K562 (cell line): ENCODE data around the gene ORAI2. TPM values are rescaled to one million over a fixed set of nuclear protein-coding genes. Genes with fewer than 3 reads are reported as not detected.

Source experiments
- ATAC-seq: fragments of 200-7000 bp; cut with Tn5 transposase; 3 replicates; pipeline ENCODE4 v1.9.1; 2020; ENCODE audit warnings: moderate library complexity
- BruUV-seq: library from RNA; stranded (reverse); fragments of 400-500 nt; replicated peaks from 2 replicates; lab custom pipeline; 2021; lab: Mats Ljungman, UMichigan
- CTCF ChIA-PET: fragments of 300-600 bp; formaldehyde crosslinking; extraction: SDS; loops from one replicate; lab custom pipeline; 2021; ENCODE audit warnings: low intra/inter-chr PET ratio; lab: Yijun Ruan, JAX
- POLR2A ChIA-PET: fragments of 300-600, 350-650 bp; sonication (Branson Sonifier 250); formaldehyde crosslinking; extraction: SDS; loops from one replicate; lab custom pipeline; 2021; ENCODE audit warnings: antibody characterized with exemption, inconsistent platforms; lab: Yijun Ruan, JAX
- DNase-seq, 4 experiments: peaks; one replicate each; pipeline versions ENCODE4 v3.0.0 to v3.0.0-alpha.2; 2011 to 2018; ENCODE audit warnings: low spot score in 3 of 4, mixed read lengths in 3 of 4; ENCODE audit errors: extremely low read depth in 1 of 4
- FAIRE-seq: peaks from 2 replicates; lab custom pipeline; 2011; peaks lifted over from hg19 to GRCh38; lab: Jason Lieb, UNC
- H2AFZ ChIP-seq: 2 replicates; pipeline ENCODE4 v1.6.0; 2011; ENCODE audit warnings: low read depth, low read length, control low read depth, inconsistent platforms
- H3K27ac ChIP-seq: fragments of 200-600 bp; 3 replicates; pipeline ENCODE4 v1.8.0; 2011; ENCODE audit warnings: low read depth, mild to moderate bottlenecking, control low read depth, inconsistent platforms, low read length, moderate library complexity, mixed read lengths; ENCODE audit errors: extremely low read depth
- H3K27me3 ChIP-seq, 2 experiments: fragments of 300-600 bp in 1 of 2; 2 replicates in 1 of 2; 3 replicates in 1 of 2; pipeline versions ENCODE4 v1.6.0 to v1.8.0; 2011; ENCODE audit warnings: inconsistent platforms in 2 of 2, low read length in 2 of 2, mild to moderate bottlenecking in 1 of 2, mixed read lengths in 1 of 2, moderate library complexity in 1 of 2; ENCODE audit not compliant: control insufficient read depth in 2 of 2, insufficient read depth in 2 of 2
- H3K36me3 ChIP-seq: fragments of 300-600 bp; 3 replicates; pipeline ENCODE4 v1.8.0; 2011; ENCODE audit warnings: mild to moderate bottlenecking, low read length, inconsistent platforms; ENCODE audit not compliant: control insufficient read depth, insufficient read depth
- H3K4me1 ChIP-seq, 2 experiments: fragments of 200-600 bp in 1 of 2; replicated peaks in 1 of 2; 2 replicates in 1 of 2; 3 replicates in 1 of 2; pipeline versions ENCODE4 v1.5.1 to v1.8.0; 2011; ENCODE audit warnings: inconsistent platforms in 2 of 2, low read length in 2 of 2, mild to moderate bottlenecking in 1 of 2, mixed read lengths in 1 of 2, moderate library complexity in 1 of 2; ENCODE audit not compliant: control insufficient read depth in 2 of 2, insufficient read depth in 2 of 2
- H3K4me2 ChIP-seq: 2 replicates; pipeline ENCODE4 v1.6.1; 2011; ENCODE audit warnings: low read length, control low read depth, inconsistent platforms, mixed read lengths; ENCODE audit not compliant: insufficient read depth
- H3K4me3 ChIP-seq: fragments of 200-600 bp; sonication (generic), shearing (Covaris generic); 2 replicates; pipeline ENCODE4 v1.5.1; 2016; ENCODE audit warnings: control low read depth, inconsistent platforms
- H3K79me2 ChIP-seq: fragments of 200-600 bp; 3 replicates; pipeline ENCODE4 v1.8.0; 2011; ENCODE audit warnings: low read length, inconsistent platforms; ENCODE audit not compliant: control insufficient read depth, insufficient read depth
- H3K9ac ChIP-seq, 2 experiments: 2 replicates each; pipeline versions ENCODE4 v1.6.0 to v1.6.1; 2011; ENCODE audit warnings: low read depth in 2 of 2, low read length in 2 of 2, control low read depth in 1 of 2, inconsistent platforms in 1 of 2, mild to moderate bottlenecking in 1 of 2, mixed read lengths in 1 of 2; ENCODE audit not compliant: insufficient read depth in 1 of 2
- H3K9me1 ChIP-seq: one replicate; pipeline ENCODE4 v1.6.0; 2011; ENCODE audit warnings: inconsistent platforms, mild to moderate bottlenecking, low read length, moderate library complexity; ENCODE audit not compliant: control insufficient read depth, insufficient read depth
- H3K9me3 ChIP-seq: replicated peaks from 2 replicates; pipeline ENCODE4 v1.5.1; 2011; ENCODE audit warnings: low read depth, low read length, inconsistent platforms; ENCODE audit not compliant: control insufficient read depth, insufficient read depth
- H4K20me1 ChIP-seq: replicated peaks from 2 replicates; pipeline ENCODE4 v1.6.1; 2011; ENCODE audit warnings: low read length, inconsistent platforms, mixed read lengths; ENCODE audit not compliant: control insufficient read depth, insufficient read depth
- CREB1 ChIP-seq, 2 experiments: sonication (generic) in 1 of 2; formaldehyde crosslinking in 1 of 2; IDR thresholded peaks; 2 replicates each; pipeline versions ENCODE4 v1.6.1 to v1.8.0; 2012 to 2022; ENCODE audit warnings: inconsistent platforms in 1 of 2, mild to moderate bottlenecking in 1 of 2, missing genetic modification reagents in 1 of 2, moderate library complexity in 1 of 2
- SUPT5H ChIP-seq: fragments of 450-650 bp; IDR thresholded peaks from 2 replicates; pipeline ENCODE4 v1.6.1; 2016
- TAF15 ChIP-seq: fragments of 200-400 bp; formaldehyde crosslinking; IDR thresholded peaks from 2 replicates; pipeline ENCODE4 v1.6.1; 2017; ENCODE audit warnings: mild to moderate bottlenecking, low read depth, low read length, moderate library complexity
- WGBS: fragments of 100-300 bp; shearing (Covaris generic); methylation state at CpG from one replicate; pipeline ENCODE4 v1.1.6; 2016; ENCODE audit warnings: low coverage, mixed read lengths; ENCODE audit not compliant: insufficient coverage; ENCODE audit errors: missing lambda C conversion rate; 5-methylcytosine and 5-hydroxymethylcytosine counted together
- in situ Hi-C: fragments of 300-500 bp; cut with MboI; formaldehyde crosslinking; loops from 4 replicates; pipeline ENCODE4 v1.15.0; 2018; ENCODE audit warnings: inconsistent platforms, mixed read lengths
- intact Hi-C: fragments of 100-400 bp; cut with micrococcal nuclease; formaldehyde crosslinking; loops from 2 replicates; pipeline ENCODE4 v1.14.2; 2022
- polyA plus RNA-seq, 8 experiments: library from polyadenylated mRNA; depleted of rRNA in 4 of 8; stranded (reverse) in 5 of 8; unstranded in 3 of 8; fragments of >200 nt; fragmentation: Nextera tagmentation in 2 of 8; fragmentation: Illumina TruSeq in 1 of 8; extraction: Ambion mirVana in 2 of 8; extraction: Trizol in 1 of 8; gene quantifications; 2 replicates each; pipeline versions ENCODE4 v1.2.1 to v1.2.3, GENCODE V29; 2011 to 2014; ENCODE audit warnings: inconsistent platforms in 1 of 8, missing spikeins in 1 of 8
- total RNA-seq, 7 experiments: library from RNA; depleted of rRNA in 6 of 7; stranded (reverse); fragments of >200 nt in 6 of 7; fragmentation: Illumina TruSeq in 2 of 7; extraction: Trizol in 2 of 7; gene quantifications; 2 replicates each; pipeline versions ENCODE4 v1.2.1 to v1.2.3, GENCODE V29; 2011 to 2021; ENCODE audit warnings: low replicate concordance in 1 of 7
- TF ChIP-seq, protein P1 (sequence below): sonication (generic); formaldehyde crosslinking; IDR thresholded peaks from 2 replicates; pipeline ENCODE4 v1.8.0; 2022; ENCODE audit warnings: mild to moderate bottlenecking, missing genetic modification reagents

ORAI2 gene
- total and polyA plus RNA-seq, 9 of the 15 experiments (the other 6 are each of a cell fraction or from before 2014, with no cell fraction given): 1.1 to 27.7 (median 9.2) TPM

DNA sequence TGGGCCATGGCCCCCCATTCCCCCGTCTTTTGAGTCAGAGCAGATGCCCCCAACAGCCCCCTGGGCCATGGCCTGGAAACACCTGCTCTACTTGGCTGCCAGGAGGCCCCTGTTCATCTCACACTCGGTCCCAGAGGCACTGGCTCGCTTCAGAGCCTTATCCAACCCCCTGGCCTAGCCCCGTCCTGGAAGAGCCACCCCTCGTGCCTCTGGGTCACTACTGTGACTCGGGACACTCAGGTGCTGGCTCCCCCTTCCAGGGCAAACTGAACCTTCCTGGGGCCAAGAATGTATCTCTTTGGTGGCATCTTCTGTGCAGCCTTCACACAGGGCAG lies 38.4 kb downstream of the ORAI2 start:
- POLR2A ChIA-PET: interaction anchor here (0.5 to 1.4 kb wide), 3 partner anchors 9 to 508 kb away, joined by 3 to 4 read pairs (median 3); no protein-coding TSS in a partner anchor
- Histone ChIP-seq H4K20me1 (peaks cover 3% of the 10 kb centered on the region; the same call in 1 of the 2 replicates), H2AFZ (no peak overlapping the region), H3K9ac (peak overlapping the region in 1 of 2 experiments; percentile 79; a peak in 1 of 4 replicates), H3K27me3 (no peaks in the 10 kb centered on the region), H3K27ac (no peak overlapping the region; the same call in 2 of the 3 replicates), H3K9me1 (no peaks in the 10 kb centered on the region), H3K4me2 (no peak overlapping the region)
- no TSS peak for BruUV-seq
- 86% methylated on average over 6 of the region's 6 CpGs for WGBS
- no peak for FAIRE-seq
- TF ChIP-seq TAF15 (no peak), SUPT5H (peak; percentile 5; the same call in 1 of the 2 replicates)
- TF ChIP-seq, all 486 proteins: peak for 1
- Histone ChIP-seq H3K4me3 (no peak overlapping the region), H3K4me1 (peaks cover 0 to 52% of the 10 kb centered on the region in 2 experiments; a peak in 3 of 5 replicates), H3K9me3 (no peaks in the 10 kb centered on the region), H3K79me2 (no peaks in the 10 kb centered on the region), H3K36me3 (peaks cover 65% of the 10 kb centered on the region; the same call in 2 of the 3 replicates)
- in situ Hi-C loops: loop anchor here (25.0 kb wide), 2 partner anchors 91 to 191 kb away; partner anchors contain the start of genes POLR2J2, POLR2J3, SPDYE2 and SPDYE2B
- ATAC-seq (peak; percentile 20), DNase-seq (no peak)
- CTCF ChIA-PET: no interaction called here
- intact Hi-C loops: no loop called here

DNA sequence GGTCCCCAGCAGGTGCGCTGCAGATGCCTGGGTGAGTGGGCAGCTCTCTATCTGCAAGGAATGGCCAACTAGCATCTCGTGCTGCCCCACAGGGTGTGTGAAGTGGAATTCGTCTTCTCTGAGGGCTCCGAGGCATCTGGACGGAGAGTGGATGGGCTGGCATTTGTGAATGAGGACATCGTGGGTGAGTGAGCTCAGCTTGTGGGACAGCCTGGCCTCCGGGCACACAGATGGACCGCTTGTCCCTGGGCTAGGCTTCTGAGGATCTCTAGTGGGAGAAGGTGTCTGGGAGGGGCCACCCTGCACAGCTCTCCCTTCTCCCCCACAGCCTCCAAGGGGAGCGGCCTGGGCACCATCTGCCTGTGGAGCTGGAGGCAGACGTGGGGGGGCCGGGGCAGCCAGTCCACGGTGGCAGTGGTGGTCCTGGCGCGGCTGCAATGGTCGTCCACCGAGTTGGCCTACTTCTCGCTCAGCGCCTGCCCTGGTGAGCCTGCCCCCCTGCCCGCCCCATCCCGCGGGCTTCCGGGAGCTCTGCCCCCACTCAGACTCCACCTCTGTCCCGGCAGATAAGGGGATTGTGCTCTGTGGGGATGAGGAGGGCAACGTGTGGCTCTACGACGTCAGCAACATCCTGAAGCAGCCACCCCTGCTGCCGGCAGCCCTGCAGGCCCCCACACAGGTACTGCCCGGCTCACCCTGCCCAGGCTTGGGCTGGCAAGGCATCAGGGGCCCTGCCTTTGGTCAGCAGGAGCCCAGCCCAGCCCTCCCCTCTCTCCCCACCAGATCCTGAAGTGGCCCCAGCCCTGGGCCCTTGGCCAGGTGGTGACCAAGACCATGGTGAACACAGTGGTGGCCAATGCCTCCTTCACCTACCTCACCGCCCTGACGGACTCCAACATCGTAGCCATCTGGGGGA lies 39.0 kb downstream of the ORAI2 start:
- BruUV-seq: no TSS peak
- ChIA-PET CTCF (no interaction called here), POLR2A (interaction anchor here (0.6 to 1.6 kb wide), 3 partner anchors 8 to 173 kb away, joined by 3 to 4 read pairs (median 3); partner anchors contain the start of gene ALKBH4)
- TF ChIP-seq, protein P1, sequence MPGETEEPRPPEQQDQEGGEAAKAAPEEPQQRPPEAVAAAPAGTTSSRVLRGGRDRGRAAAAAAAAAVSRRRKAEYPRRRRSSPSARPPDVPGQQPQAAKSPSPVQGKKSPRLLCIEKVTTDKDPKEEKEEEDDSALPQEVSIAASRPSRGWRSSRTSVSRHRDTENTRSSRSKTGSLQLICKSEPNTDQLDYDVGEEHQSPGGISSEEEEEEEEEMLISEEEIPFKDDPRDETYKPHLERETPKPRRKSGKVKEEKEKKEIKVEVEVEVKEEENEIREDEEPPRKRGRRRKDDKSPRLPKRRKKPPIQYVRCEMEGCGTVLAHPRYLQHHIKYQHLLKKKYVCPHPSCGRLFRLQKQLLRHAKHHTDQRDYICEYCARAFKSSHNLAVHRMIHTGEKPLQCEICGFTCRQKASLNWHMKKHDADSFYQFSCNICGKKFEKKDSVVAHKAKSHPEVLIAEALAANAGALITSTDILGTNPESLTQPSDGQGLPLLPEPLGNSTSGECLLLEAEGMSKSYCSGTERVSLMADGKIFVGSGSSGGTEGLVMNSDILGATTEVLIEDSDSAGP (CRISPR knock-in tag): no peak
- TF ChIP-seq CREB1 (IDR thresholded peaks at IDR 0.05) (peak; percentile 34; the same call in 1 of the 2 replicates), CREB1 (CRISPR knock-in tag; IDR thresholded peaks at IDR 0.05) (no peak)

More for the DNA sequence above, 39.0 kb downstream of the ORAI2 start:
- no peak overlapping the region; the same call in 2 of the 3 replicates for H3K27ac ChIP-seq
- FAIRE-seq (no peak), DNase-seq (peak in 3 of 4 experiments; percentile 47 to 67 (median 50)), ATAC-seq (peak; percentile 65)
- no peaks in the 10 kb centered on the region for H3K9me1 ChIP-seq
- intact Hi-C loops: no loop called here
- no peaks in the 10 kb centered on the region for H3K9me3 ChIP-seq
- no peak overlapping the region for H3K4me2 ChIP-seq
- peaks cover 3% of the 10 kb centered on the region; the same call in 1 of the 2 replicates for H4K20me1 ChIP-seq
- 60% methylated on average over 31 of the region's 31 CpGs for WGBS
- H3K36me3 ChIP-seq: peaks cover 61% of the 10 kb centered on the region; the same call in 2 of the 3 replicates
- no peaks in the 10 kb centered on the region for H3K79me2 ChIP-seq
- in situ Hi-C loops: loop anchor here (25.0 kb wide), 2 partner anchors 90 to 190 kb away; partner anchors contain the start of genes POLR2J2, POLR2J3, SPDYE2 and SPDYE2B
- peak overlapping the region in 1 of 2 experiments; percentile 79; a peak in 2 of 4 replicates for H3K9ac ChIP-seq
- H3K4me3 ChIP-seq: no peak overlapping the region
- peaks cover 0 to 46% of the 10 kb centered on the region in 2 experiments; a peak in 3 of 5 replicates for H3K4me1 ChIP-seq
- H2AFZ ChIP-seq: no peak overlapping the region
- no peaks in the 10 kb centered on the region for H3K27me3 ChIP-seq
